Activated T-helper 17 cell treated with anti-CD3 and anti-CD28 coated beads, Interleukin-2, amount 50 U/mL, for 72 hours (primary cell): Measurements from ENCODE around the gene OR52N4. TPM values are rescaled to one million over a fixed set of nuclear protein-coding genes. Genes with fewer than 3 reads are reported as not detected.

Source experiments
- ATAC-seq: fragments of 150-1000 bp; cut with Tn5 transposase; replicated peaks from 2 replicates; pipeline ENCODE4 v1.10.0; 2021; ENCODE audit warnings: mild to moderate bottlenecking, moderate library complexity
- H3K27ac Mint-ChIP-seq: one replicate; pipeline ENCODE4 v1.8.0; 2022; ENCODE audit warnings: mixed read lengths
- H3K27me3 Mint-ChIP-seq: one replicate; pipeline ENCODE4 v1.8.0; 2022; ENCODE audit warnings: mixed read lengths
- H3K36me3 Mint-ChIP-seq: one replicate; pipeline ENCODE4 v1.8.0; 2022; ENCODE audit warnings: low read depth, mild to moderate bottlenecking, mixed read lengths
- H3K4me1 Mint-ChIP-seq: one replicate; pipeline ENCODE4 v1.8.0; 2022; ENCODE audit warnings: mixed read lengths
- H3K4me3 Mint-ChIP-seq: one replicate; pipeline ENCODE4 v1.8.0; 2022; ENCODE audit warnings: mild to moderate bottlenecking, mixed read lengths
- H3K9me3 Mint-ChIP-seq: one replicate; pipeline ENCODE4 v1.8.0; 2022; ENCODE audit warnings: mixed read lengths
- total RNA-seq, 2 donors: library from RNA; stranded (reverse); gene quantifications; one replicate each; pipeline ENCODE4 v1.2.3, GENCODE V29; 2022

Gene OR52N4
- total RNA-seq, 2 donors from 2014 or later: 0.26 to 1.8 TPM

GRCh38 chr11:5767056-5767455 is 13.0 kb downstream of the OR52N4 start:
- no peaks in the 10 kb centered on the region for H3K4me1 Mint-ChIP-seq
- ATAC-seq: no peak
- H3K9me3 Mint-ChIP-seq: no peaks in the 10 kb centered on the region
- H3K36me3 Mint-ChIP-seq: no peaks in the 10 kb centered on the region
- no peak overlapping the region for H3K27ac Mint-ChIP-seq
- no peak overlapping the region for H3K4me3 Mint-ChIP-seq
- no peaks in the 10 kb centered on the region for H3K27me3 Mint-ChIP-seq

GRCh38 chr11:5783255-5783654 is 29.2 kb downstream of the OR52N4 start, which contains the start of gene OR52N5:
Gene OR52N5, minus strand, starts transcription at chr11:5783355. Its CDS starts 4,721 bp downstream, at chr11:5778634.
- Mint-ChIP-seq H3K4me1 (no peaks in the 10 kb centered on the region), H3K27ac (no peak within 1 kb of the TSS), H3K9me3 (no peaks in the 10 kb centered on the region), H3K36me3 (no peaks in the 10 kb centered on the region), H3K4me3 (no peak within 1 kb of the TSS), H3K27me3 (peaks cover 16% of the 10 kb centered on the region)
- ATAC-seq: no peak

- Mint-ChIP-seq H3K36me3 (no peaks in the 10 kb centered on the region), H3K9me3 (no peaks in the 10 kb centered on the region), H3K4me1 (no peaks in the 10 kb centered on the region), H3K27me3 (peaks cover 11% of the 10 kb centered on the region), H3K4me3 (no peak within 1 kb of the TSS), H3K27ac (no peak within 1 kb of the TSS)
- ATAC-seq: no peak
Observed at GRCh38 chr11:5791165-5791564, 37.1 kb downstream of the OR52N4 start, which contains the start of gene OR52N1. Gene OR52N1, minus strand, starts transcription at chr11:5791265. Its CDS starts 2,449 bp downstream, at chr11:5788816.

- no peak for ATAC-seq
- Mint-ChIP-seq H3K27me3 (peaks cover 24% of the 10 kb centered on the region), H3K4me3 (no peak overlapping the region), H3K9me3 (no peaks in the 10 kb centered on the region), H3K36me3 (no peaks in the 10 kb centered on the region), H3K27ac (no peak overlapping the region), H3K4me1 (no peaks in the 10 kb centered on the region)
Observed at GRCh38 chr11:5796541-5796940, 42.5 kb downstream of the OR52N4 start.

GRCh38 chr11:5803982-5804381 is 49.9 kb downstream of the OR52N4 start:
- no peaks in the 10 kb centered on the region for H3K36me3 Mint-ChIP-seq

More at GRCh38 chr11:5803982-5804381, 49.9 kb downstream of the OR52N4 start:
- peaks cover under 1% of the 10 kb centered on the region for H3K4me1 Mint-ChIP-seq
- no peak overlapping the region for H3K4me3 Mint-ChIP-seq
- H3K27ac Mint-ChIP-seq: no peak overlapping the region
- peaks cover 5% of the 10 kb centered on the region for H3K9me3 Mint-ChIP-seq
- no peak for ATAC-seq
- H3K27me3 Mint-ChIP-seq: peaks cover 23% of the 10 kb centered on the region

Other genes starting within 250 kb of the OR52N4 start
- gene UBQLN3, start 244.3 kb upstream of the OR52N4 start, total RNA-seq: under 1 TPM in 1 of 2 donors, not detected in 1; 0.34 TPM
- gene UBQLNL, start 237.5 kb upstream of the OR52N4 start, total RNA-seq: under 1 TPM in 1 of 2 donors, not detected in 1; 0.50 TPM
- under 1 TPM in 1 of 2 donors, not detected in 1; 0.34 TPM for gene OR52H1, start 205.7 kb upstream of the OR52N4 start, total RNA-seq
- gene OR52B6, start 173.4 kb upstream of the OR52N4 start, total RNA-seq: not detected
- gene TRIM6, start 157.6 kb upstream of the OR52N4 start, total RNA-seq: under 1 TPM; 0.19 TPM
- gene TRIM34, start 129.2 kb upstream of the OR52N4 start, total RNA-seq: 1 to 10 TPM; 6.7 to 7.1 TPM
- gene TRIM5, start 69.2 kb upstream of the OR52N4 start, total RNA-seq: 10 to 100 TPM; 11.4 to 18.8 TPM
- 100 to 1,000 TPM in 1 of 2 donors, 10 to 100 TPM in 1; 91.0 to 159 TPM for gene TRIM22, start 64.5 kb upstream of the OR52N4 start, total RNA-seq
- under 1 TPM in 1 of 2 donors, not detected in 1; 0.29 TPM for gene OR56B1, start 17.8 kb upstream of the OR52N4 start, total RNA-seq
- gene OR52N5, start 29.1 kb downstream of the OR52N4 start, total RNA-seq: not detected
- under 1 TPM in 1 of 2 donors, not detected in 1; 0.09 TPM for gene OR52N1, start 37.0 kb downstream of the OR52N4 start, total RNA-seq
- not detected for gene OR52N2, start 54.7 kb downstream of the OR52N4 start, total RNA-seq
- not detected for gene OR52E6, start 87.7 kb downstream of the OR52N4 start, total RNA-seq
- gene OR52E8, start 103.4 kb downstream of the OR52N4 start, total RNA-seq: not detected
- gene OR52E4, start 126.4 kb downstream of the OR52N4 start, total RNA-seq: not detected
- gene OR52E5, start 139.0 kb downstream of the OR52N4 start, total RNA-seq: not detected
- not detected for gene OR56A3, start 188.0 kb downstream of the OR52N4 start, total RNA-seq
- gene OR56A5, start 214.3 kb downstream of the OR52N4 start, total RNA-seq: not detected
- not detected for gene OR52L1, start 232.7 kb downstream of the OR52N4 start, total RNA-seq